ENCODE data around the gene HIGD1A.
A peak's percentile ranks its signal among the peaks of the same experiment; 100 is the strongest.

The HIGD1A gene

DNA sequence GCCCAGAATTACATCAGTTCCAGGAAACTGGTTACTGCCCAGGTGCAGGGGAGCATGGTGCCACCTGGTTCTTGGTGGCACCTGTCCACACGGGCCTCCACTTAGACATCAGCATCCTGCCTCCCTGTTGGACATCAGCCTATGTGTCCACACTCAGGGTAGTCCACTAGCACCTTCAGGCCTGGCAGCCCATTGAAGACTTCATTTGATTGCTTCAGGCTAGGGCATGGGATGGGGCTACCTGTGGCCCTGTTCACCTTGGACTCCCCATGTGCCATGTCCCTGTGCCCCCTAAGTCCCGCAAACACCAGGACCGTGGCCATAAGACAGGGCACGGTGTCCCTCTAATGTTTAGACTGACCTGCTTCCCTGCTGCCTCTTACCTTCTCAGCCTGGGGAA is 40.5 kb upstream of the HIGD1A start:
- no peaks in the 10 kb centered on the region for H3K9me3 ChIP-seq (ENCODE audit: control insufficient read depth, low read length)
- H3K27me3 ChIP-seq (replicated peaks; ENCODE audit: control insufficient read depth, insufficient read depth, low read length, poor library complexity, severe bottlenecking): no peaks in the 10 kb centered on the region
- no peak overlapping the region for H3K27ac ChIP-seq (ENCODE audit: insufficient read depth, low read length, poor library complexity, severe bottlenecking)
- H3K4me3 ChIP-seq (ENCODE audit: insufficient read depth, low read depth, low read length, poor library complexity, severe bottlenecking): no peak overlapping the region
- no peak for DNase-seq
- peaks cover 4% of the 10 kb centered on the region for H3K4me1 ChIP-seq (ENCODE audit: control insufficient read depth, insufficient read depth, low read length, poor library complexity, severe bottlenecking)
- no peaks in the 10 kb centered on the region for H3K36me3 ChIP-seq (ENCODE audit: control insufficient read depth, insufficient read depth, low read length)

DNA sequence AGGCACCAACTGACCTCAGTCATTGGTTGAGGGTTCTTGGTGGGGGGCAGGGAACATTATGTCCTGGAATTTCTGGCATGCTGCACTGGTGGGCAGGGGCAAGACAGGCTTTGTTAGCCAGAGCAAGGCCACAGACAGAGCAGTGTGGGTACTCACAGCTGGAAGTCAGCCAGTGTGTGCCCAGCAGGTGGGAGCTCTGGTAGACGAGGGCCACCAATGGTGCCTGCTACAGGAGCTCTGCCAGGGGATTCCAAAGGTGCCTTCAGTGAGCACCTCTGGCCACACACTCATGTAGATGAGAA is 40.1 kb upstream of the HIGD1A start:
- no peak for DNase-seq
- H3K36me3 ChIP-seq (ENCODE audit: control insufficient read depth, insufficient read depth, low read length): no peaks in the 10 kb centered on the region

GRCh38 chr3:42843713-42844411 is 39.6 kb upstream of the HIGD1A start:
- Histone ChIP-seq H3K4me3 (ENCODE audit: insufficient read depth, low read depth, low read length, poor library complexity, severe bottlenecking) (no peak overlapping the region), H3K27me3 (replicated peaks; ENCODE audit: control insufficient read depth, insufficient read depth, low read length, poor library complexity, severe bottlenecking) (no peaks in the 10 kb centered on the region), H3K27ac (ENCODE audit: insufficient read depth, low read length, poor library complexity, severe bottlenecking) (no peak overlapping the region), H3K36me3 (ENCODE audit: control insufficient read depth, insufficient read depth, low read length) (no peaks in the 10 kb centered on the region), H3K4me1 (ENCODE audit: control insufficient read depth, insufficient read depth, low read length, poor library complexity, severe bottlenecking) (peaks cover 4% of the 10 kb centered on the region), H3K9me3 (ENCODE audit: control insufficient read depth, low read length) (no peaks in the 10 kb centered on the region)
- DNase-seq: no peak

More for the DNA sequence above, 40.1 kb upstream of the HIGD1A start:
- Histone ChIP-seq H3K4me3 (ENCODE audit: insufficient read depth, low read depth, low read length, poor library complexity, severe bottlenecking) (no peak overlapping the region), H3K4me1 (ENCODE audit: control insufficient read depth, insufficient read depth, low read length, poor library complexity, severe bottlenecking) (peaks cover 4% of the 10 kb centered on the region), H3K9me3 (ENCODE audit: control insufficient read depth, low read length) (no peaks in the 10 kb centered on the region), H3K27ac (ENCODE audit: insufficient read depth, low read length, poor library complexity, severe bottlenecking) (no peak overlapping the region), H3K27me3 (replicated peaks; ENCODE audit: control insufficient read depth, insufficient read depth, low read length, poor library complexity, severe bottlenecking) (no peaks in the 10 kb centered on the region)

- Histone ChIP-seq H3K27ac (ENCODE audit: insufficient read depth, low read length, poor library complexity, severe bottlenecking) (no peak overlapping the region), H3K9me3 (ENCODE audit: control insufficient read depth, low read length) (no peaks in the 10 kb centered on the region), H3K4me1 (ENCODE audit: control insufficient read depth, insufficient read depth, low read length, poor library complexity, severe bottlenecking) (no peaks in the 10 kb centered on the region), H3K4me3 (ENCODE audit: insufficient read depth, low read depth, low read length, poor library complexity, severe bottlenecking) (no peak overlapping the region), H3K36me3 (ENCODE audit: control insufficient read depth, insufficient read depth, low read length) (no peaks in the 10 kb centered on the region), H3K27me3 (replicated peaks; ENCODE audit: control insufficient read depth, insufficient read depth, low read length, poor library complexity, severe bottlenecking) (no peaks in the 10 kb centered on the region)
- DNase-seq: no peak
Measured at GRCh38 chr3:42841332-42841731, 37.0 kb upstream of the HIGD1A start.

DNA sequence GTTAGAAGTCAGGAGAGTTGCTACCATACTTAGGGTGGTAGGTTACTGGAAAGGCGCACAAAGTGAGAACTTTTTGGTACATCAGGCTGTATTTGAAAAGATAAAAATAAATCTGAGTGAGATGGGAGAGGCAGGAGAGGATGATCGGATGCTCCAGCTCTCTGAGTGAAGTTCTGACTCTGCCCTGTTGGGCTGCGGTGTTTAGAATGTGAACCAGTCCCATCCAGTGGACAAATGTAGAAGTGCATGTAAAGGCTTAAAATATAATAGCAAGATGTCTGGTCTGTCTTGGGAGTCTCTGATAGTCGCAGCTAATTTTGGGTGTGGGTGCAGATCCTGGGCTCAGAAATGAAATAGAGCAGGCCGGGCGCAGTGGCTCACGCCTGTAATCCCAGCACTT is 35.3 kb upstream of the HIGD1A start:
- H3K4me1 ChIP-seq (ENCODE audit: control insufficient read depth, insufficient read depth, low read length, poor library complexity, severe bottlenecking): no peaks in the 10 kb centered on the region
- no peaks in the 10 kb centered on the region for H3K9me3 ChIP-seq (ENCODE audit: control insufficient read depth, low read length)
- no peak overlapping the region for H3K4me3 ChIP-seq (ENCODE audit: insufficient read depth, low read depth, low read length, poor library complexity, severe bottlenecking)
- H3K27ac ChIP-seq (ENCODE audit: insufficient read depth, low read length, poor library complexity, severe bottlenecking): no peak overlapping the region
- no peaks in the 10 kb centered on the region for H3K36me3 ChIP-seq (ENCODE audit: control insufficient read depth, insufficient read depth, low read length)
- no peaks in the 10 kb centered on the region for H3K27me3 ChIP-seq (replicated peaks; ENCODE audit: control insufficient read depth, insufficient read depth, low read length, poor library complexity, severe bottlenecking)
- peak in 1 of 3 donors; percentile 5 for DNase-seq

DNA sequence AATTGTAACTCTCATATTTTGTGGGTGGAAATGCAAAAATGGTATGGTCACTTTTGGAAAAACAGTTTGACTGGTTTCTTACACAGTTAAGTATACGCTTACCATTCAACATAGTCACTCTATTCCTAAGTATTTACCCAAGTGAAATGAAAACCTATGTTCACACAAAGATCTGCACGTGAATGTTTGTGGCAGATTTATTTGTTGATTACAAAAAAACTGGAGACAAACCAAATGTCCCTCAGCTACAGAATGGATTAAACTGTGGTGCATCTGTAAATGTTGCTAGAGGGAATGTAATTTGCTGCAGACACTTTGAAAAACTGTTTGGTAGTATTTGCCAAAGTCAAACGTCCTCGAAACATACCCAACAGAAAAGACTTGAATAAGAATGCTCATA is 34.3 kb upstream of the HIGD1A start:
- no peak overlapping the region for H3K27ac ChIP-seq (ENCODE audit: insufficient read depth, low read length, poor library complexity, severe bottlenecking)
- H3K9me3 ChIP-seq (ENCODE audit: control insufficient read depth, low read length): no peaks in the 10 kb centered on the region
- DNase-seq: no peak

DNA sequence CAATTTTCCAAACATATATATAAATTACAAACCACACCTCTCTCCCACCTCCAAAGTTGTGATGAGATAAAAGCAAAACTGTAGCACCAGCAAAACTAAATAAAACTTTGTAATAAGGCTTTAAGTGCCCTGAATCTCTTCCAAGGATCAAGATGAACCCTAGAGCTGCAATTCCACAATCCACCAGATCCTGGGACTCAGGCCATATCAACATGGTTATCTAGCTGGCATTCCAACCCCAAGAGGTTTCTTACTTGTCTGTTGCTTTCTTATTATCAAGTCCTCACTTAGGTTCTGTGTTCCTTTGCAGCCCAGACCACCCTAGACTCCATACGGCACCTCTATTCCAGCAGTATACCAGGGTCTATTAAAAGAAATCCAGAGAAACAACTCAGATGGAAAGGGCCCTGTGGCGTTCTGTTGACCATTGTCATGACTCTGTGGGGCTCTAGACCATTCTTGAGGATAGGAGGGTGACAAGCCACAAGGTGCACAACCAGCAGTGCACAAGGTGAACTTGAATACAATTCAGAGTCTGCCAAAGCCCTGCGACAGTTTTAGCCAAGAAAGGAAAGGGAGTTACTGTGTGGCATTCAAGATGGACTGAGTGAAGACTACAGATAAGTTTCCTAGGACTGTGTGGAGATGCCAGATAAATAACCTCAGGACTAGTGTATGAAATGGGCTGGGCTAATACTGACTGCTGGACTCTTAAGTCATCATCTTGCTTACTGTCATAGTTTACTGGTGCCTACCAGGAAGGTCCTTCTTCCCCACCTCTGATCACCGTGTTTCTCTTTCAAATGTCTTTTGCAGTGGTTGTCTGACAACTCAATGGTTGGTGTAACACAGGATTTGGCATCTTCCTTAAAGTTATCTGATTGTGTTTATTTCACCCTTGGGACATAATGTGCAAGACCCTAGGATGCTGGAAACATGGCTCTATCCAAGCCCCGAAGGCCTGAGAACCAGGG is 32.1 kb upstream of the HIGD1A start:
- DNase-seq: no peak
- Histone ChIP-seq H3K9me3 (ENCODE audit: control insufficient read depth, low read length) (no peaks in the 10 kb centered on the region), H3K27ac (ENCODE audit: insufficient read depth, low read length, poor library complexity, severe bottlenecking) (no peak overlapping the region), H3K4me1 (ENCODE audit: control insufficient read depth, insufficient read depth, low read length, poor library complexity, severe bottlenecking) (no peaks in the 10 kb centered on the region), H3K4me3 (ENCODE audit: insufficient read depth, low read depth, low read length, poor library complexity, severe bottlenecking) (no peak overlapping the region), H3K27me3 (replicated peaks; ENCODE audit: control insufficient read depth, insufficient read depth, low read length, poor library complexity, severe bottlenecking) (no peaks in the 10 kb centered on the region), H3K36me3 (ENCODE audit: control insufficient read depth, insufficient read depth, low read length) (no peaks in the 10 kb centered on the region)

More for the DNA sequence above, 34.3 kb upstream of the HIGD1A start:
- Histone ChIP-seq H3K36me3 (ENCODE audit: control insufficient read depth, insufficient read depth, low read length) (no peaks in the 10 kb centered on the region), H3K27me3 (replicated peaks; ENCODE audit: control insufficient read depth, insufficient read depth, low read length, poor library complexity, severe bottlenecking) (no peaks in the 10 kb centered on the region), H3K4me1 (ENCODE audit: control insufficient read depth, insufficient read depth, low read length, poor library complexity, severe bottlenecking) (no peaks in the 10 kb centered on the region), H3K4me3 (ENCODE audit: insufficient read depth, low read depth, low read length, poor library complexity, severe bottlenecking) (no peak overlapping the region)

DNA sequence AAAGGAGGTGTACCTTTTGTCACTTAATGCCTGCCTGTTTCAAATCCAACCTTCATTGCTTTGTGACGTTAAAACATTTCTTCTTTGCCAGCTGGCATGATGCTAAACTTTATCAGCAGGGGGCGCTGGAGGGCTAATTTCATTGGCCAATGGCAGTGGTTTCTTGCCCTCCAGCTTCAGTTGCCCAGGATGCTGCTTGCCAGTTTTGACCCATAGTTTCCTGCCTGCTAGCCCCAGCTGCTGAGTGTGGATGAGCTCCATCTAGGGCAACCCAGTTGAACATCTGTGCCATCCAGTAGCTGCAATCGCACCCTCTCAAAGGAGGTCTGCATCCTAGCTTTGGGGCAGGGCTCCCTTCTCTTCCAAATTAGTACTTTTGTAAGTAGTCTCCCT is 27.0 kb upstream of the HIGD1A start:
- H3K9me3 ChIP-seq (ENCODE audit: control insufficient read depth, low read length): no peaks in the 10 kb centered on the region
- DNase-seq: peak; percentile 35 to 58 (median 42)
- no peaks in the 10 kb centered on the region for H3K4me1 ChIP-seq (ENCODE audit: control insufficient read depth, insufficient read depth, low read length, poor library complexity, severe bottlenecking)
- no peaks in the 10 kb centered on the region for H3K27me3 ChIP-seq (replicated peaks; ENCODE audit: control insufficient read depth, insufficient read depth, low read length, poor library complexity, severe bottlenecking)
- no peaks in the 10 kb centered on the region for H3K36me3 ChIP-seq (ENCODE audit: control insufficient read depth, insufficient read depth, low read length)
- no peak overlapping the region for H3K27ac ChIP-seq (ENCODE audit: insufficient read depth, low read length, poor library complexity, severe bottlenecking)
- H3K4me3 ChIP-seq (ENCODE audit: insufficient read depth, low read depth, low read length, poor library complexity, severe bottlenecking): no peak overlapping the region

DNA sequence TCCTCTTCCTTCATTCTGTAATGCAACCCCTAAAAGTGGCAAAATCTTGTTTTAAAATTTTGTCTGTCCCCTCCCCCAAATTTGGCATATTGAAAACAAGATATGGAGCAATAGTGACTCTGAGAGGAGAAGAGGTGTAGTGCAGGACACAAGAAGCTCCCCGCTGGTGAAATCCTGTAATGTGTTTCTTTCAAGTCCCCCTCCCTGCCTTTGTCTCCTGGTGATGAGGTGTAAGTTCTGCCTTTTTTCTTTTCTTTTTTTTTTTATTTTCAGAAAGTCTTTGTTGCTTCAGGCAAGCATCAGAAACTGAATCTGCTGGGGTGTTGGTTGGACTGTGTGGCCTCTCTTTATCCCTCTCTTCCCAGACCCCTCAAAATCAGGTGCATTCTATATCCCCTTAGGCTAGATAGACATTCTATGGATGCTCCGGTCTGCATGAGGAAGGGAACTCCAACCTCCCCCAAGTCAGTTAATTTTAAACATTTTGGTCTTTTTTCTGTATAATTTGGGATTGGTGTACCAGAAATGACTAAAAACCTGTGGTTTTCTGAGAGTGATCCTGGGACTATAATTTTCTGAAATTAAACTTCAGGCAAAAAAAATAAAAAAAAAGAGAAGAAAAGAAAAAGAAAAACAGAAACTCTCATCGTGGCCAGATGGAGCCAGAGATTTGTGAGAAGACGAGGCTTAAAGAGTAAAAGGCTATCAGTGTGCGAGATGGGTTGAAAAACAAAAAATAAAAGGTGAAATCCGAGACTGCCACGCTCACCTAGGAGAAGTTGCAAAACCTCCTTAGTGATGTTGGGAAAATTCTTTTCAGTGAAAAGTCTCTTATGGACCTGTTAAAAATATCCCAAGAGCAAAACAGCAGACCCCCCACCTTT is 26.4 kb upstream of the HIGD1A start:
- H3K9me3 ChIP-seq (ENCODE audit: control insufficient read depth, low read length): no peaks in the 10 kb centered on the region
- no peak for DNase-seq

More for the DNA sequence above, 26.4 kb upstream of the HIGD1A start:
- H3K27me3 ChIP-seq (replicated peaks; ENCODE audit: control insufficient read depth, insufficient read depth, low read length, poor library complexity, severe bottlenecking): no peaks in the 10 kb centered on the region
- H3K36me3 ChIP-seq (ENCODE audit: control insufficient read depth, insufficient read depth, low read length): no peaks in the 10 kb centered on the region
- H3K4me1 ChIP-seq (ENCODE audit: control insufficient read depth, insufficient read depth, low read length, poor library complexity, severe bottlenecking): no peaks in the 10 kb centered on the region
- no peak overlapping the region for H3K4me3 ChIP-seq (ENCODE audit: insufficient read depth, low read depth, low read length, poor library complexity, severe bottlenecking)
- H3K27ac ChIP-seq (ENCODE audit: insufficient read depth, low read length, poor library complexity, severe bottlenecking): no peak overlapping the region
